ENCODE results near the gene PRC1.

GRCh38 chr15:90989040-90989768 lies 5.1 kb downstream of the PRC1 start:
- TF ChIP-seq, protein P1, sequence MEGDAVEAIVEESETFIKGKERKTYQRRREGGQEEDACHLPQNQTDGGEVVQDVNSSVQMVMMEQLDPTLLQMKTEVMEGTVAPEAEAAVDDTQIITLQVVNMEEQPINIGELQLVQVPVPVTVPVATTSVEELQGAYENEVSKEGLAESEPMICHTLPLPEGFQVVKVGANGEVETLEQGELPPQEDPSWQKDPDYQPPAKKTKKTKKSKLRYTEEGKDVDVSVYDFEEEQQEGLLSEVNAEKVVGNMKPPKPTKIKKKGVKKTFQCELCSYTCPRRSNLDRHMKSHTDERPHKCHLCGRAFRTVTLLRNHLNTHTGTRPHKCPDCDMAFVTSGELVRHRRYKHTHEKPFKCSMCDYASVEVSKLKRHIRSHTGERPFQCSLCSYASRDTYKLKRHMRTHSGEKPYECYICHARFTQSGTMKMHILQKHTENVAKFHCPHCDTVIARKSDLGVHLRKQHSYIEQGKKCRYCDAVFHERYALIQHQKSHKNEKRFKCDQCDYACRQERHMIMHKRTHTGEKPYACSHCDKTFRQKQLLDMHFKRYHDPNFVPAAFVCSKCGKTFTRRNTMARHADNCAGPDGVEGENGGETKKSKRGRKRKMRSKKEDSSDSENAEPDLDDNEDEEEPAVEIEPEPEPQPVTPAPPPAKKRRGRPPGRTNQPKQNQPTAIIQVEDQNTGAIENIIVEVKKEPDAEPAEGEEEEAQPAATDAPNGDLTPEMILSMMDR (IDR thresholded peaks at IDR 0.05): no peak
- no peak for TF ChIP-seq POLR2A (IDR thresholded peaks at IDR 0.05)

All from Peyer's patch (tissue), 4 donors.